Measurements from ENCODE around the gene MAPRE3. TPM values are rescaled to one million over a fixed set of nuclear protein-coding genes. Genes with fewer than 3 reads are reported as not detected.
"Not testable (repeated sequence)": the region's sequence is repeated elsewhere in the genome, so short reads cannot be mapped to it uniquely, and the experiment has no call there.

MAPRE3 gene
- total and polyA plus RNA-seq, 4 donors, result 10.2 to 41.9 (median 27.2) TPM

DNA sequence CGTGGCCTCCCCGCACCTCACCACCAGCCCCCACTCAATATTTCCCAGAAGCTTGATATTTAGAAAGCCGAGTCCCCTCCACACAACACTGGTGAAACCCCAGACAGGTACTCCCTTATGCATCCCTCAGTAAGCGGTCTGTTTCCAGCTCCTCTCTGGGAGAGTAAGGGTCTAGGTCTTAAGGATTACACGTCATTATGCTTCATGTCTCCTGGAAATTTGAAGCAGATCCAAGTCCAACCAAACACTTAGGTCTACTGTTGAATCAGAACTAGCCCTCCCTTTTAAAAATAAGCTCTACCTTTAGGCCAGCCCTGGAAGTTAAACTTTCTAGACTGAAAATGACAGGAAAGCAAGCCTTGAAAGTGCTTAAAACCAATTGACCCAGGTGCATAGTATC, 102.5 kb downstream of the MAPRE3 start:
- TF ChIP-seq, protein P1, sequence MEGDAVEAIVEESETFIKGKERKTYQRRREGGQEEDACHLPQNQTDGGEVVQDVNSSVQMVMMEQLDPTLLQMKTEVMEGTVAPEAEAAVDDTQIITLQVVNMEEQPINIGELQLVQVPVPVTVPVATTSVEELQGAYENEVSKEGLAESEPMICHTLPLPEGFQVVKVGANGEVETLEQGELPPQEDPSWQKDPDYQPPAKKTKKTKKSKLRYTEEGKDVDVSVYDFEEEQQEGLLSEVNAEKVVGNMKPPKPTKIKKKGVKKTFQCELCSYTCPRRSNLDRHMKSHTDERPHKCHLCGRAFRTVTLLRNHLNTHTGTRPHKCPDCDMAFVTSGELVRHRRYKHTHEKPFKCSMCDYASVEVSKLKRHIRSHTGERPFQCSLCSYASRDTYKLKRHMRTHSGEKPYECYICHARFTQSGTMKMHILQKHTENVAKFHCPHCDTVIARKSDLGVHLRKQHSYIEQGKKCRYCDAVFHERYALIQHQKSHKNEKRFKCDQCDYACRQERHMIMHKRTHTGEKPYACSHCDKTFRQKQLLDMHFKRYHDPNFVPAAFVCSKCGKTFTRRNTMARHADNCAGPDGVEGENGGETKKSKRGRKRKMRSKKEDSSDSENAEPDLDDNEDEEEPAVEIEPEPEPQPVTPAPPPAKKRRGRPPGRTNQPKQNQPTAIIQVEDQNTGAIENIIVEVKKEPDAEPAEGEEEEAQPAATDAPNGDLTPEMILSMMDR (IDR thresholded peaks at IDR 0.05; ENCODE audit: control extremely low read depth, extremely low read depth), result no peak
- 75 to 78% methylated on average over 5 of the region's 5 CpGs for WGBS, 2 donors
- Histone ChIP-seq H3K36me3 (ENCODE audit: control insufficient read depth in 4 of 4, insufficient read depth in 4 of 4, low read length in 4 of 4) (peaks cover 4 to 23% (median 19%) of the 10 kb centered on the region in 4 donors), H3K27me3 (ENCODE audit: control insufficient read depth in 3 of 3, insufficient read depth in 3 of 3, low read length in 2 of 3) (no peaks in the 10 kb centered on the region), H3K27ac (ENCODE audit: low read depth in 1 of 2, low read length in 1 of 2) (peak overlapping the region; percentile 95 to 98), H3K4me1 (ENCODE audit: control insufficient read depth in 5 of 5, insufficient read depth in 5 of 5, low read length in 5 of 5) (peaks cover 11 to 75% (median 45%) of the 10 kb centered on the region in 5 donors), H3K9me3 (ENCODE audit: control insufficient read depth in 4 of 4, insufficient read depth in 3 of 4, low read length in 3 of 4) (no peaks in the 10 kb centered on the region), H3K9ac (ENCODE audit: insufficient read depth in 1 of 2, low read length in 2 of 2) (peak overlapping the region in 1 of 2 donors; percentile 65), H3K4me3 (no peak overlapping the region)
- ATAC-seq (ENCODE audit: insufficient read depth, low FRiP score) (no peak), DNase-seq (peak in 2 of 3 donors; percentile 66 to 70)

DNA sequence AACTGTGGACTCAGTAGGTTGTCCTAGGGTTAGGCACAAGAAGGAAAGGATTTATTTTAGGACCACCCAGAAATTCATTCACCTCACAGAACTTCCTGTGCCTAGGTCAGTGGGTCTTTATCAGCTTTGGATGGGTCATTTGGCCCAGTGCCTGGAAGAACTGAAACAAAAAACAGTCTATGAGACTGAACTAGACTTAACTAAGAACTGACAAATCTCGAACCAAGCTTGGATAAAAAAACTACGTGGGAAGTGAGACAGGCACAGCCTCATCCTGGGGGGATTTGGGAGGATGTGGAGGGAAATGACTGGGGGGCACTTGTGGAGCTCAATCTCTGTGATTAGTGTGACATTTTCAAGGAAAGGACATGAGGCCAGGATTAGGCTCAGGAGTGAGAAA, 103.3 kb downstream of the MAPRE3 start:
- Histone ChIP-seq H3K36me3 (ENCODE audit: control insufficient read depth in 4 of 4, insufficient read depth in 4 of 4, low read length in 4 of 4) (peaks cover 0 to 20% (median 13%) of the 10 kb centered on the region in 4 donors), H3K9ac (ENCODE audit: insufficient read depth in 1 of 2, low read length in 2 of 2) (peak overlapping the region in 1 of 2 donors; percentile 67)

DNA sequence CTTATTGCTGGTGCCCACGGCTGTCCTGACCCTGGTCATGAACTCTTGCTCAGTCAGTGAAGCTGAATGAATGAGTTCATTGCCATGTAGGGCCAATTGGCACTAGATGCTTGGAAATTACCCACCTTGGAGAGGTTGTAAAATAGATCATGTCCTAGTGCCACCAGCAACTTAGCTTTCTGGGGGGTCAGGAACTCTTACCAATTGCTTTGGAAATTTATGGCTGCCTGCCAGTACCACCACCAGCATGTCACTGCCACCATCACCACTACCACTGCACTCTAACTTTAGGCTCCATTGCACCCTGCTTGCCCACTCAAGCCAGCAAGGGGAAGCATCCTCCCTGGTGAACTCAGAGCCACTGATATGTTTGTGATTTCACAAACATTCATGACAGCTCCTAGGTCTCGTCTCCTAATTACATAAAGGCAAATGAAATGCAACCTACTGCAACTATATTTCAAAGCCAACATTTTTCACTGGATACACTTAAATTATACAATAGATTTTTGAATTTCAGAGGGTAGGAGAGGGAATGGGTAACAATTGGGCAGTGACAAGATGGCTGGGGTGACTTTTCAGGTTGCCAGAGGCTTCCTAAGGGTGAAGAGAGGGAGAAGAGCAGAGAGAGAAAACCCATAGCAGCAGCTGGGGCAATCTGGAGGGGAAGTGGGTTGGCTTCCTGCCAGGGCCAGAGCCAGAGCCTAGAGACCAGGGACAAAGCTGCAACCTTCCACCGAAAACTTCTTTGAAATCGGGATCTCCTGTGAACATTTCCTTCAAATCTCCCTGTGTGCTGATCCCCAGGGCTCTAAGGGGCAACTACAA, 104.5 kb downstream of the MAPRE3 start:
- H3K36me3 ChIP-seq (ENCODE audit: control insufficient read depth in 4 of 4, insufficient read depth in 4 of 4, low read length in 4 of 4), result peaks cover 0 to 17% (median 3%) of the 10 kb centered on the region in 4 donors
- no peaks in the 10 kb centered on the region for H3K9me3 ChIP-seq (ENCODE audit: control insufficient read depth in 4 of 4, insufficient read depth in 3 of 4, low read length in 3 of 4)
- peak overlapping the region in 1 of 2 donors; percentile 71 for H3K27ac ChIP-seq (ENCODE audit: low read depth in 1 of 2, low read length in 1 of 2)
- peaks cover 7 to 74% (median 44%) of the 10 kb centered on the region in 5 donors for H3K4me1 ChIP-seq (ENCODE audit: control insufficient read depth in 5 of 5, insufficient read depth in 5 of 5, low read length in 5 of 5)
- no peak overlapping the region for H3K4me3 ChIP-seq
- ATAC-seq (ENCODE audit: insufficient read depth, low FRiP score), result no peak
- TF ChIP-seq, protein P1 (IDR thresholded peaks at IDR 0.05; ENCODE audit: control extremely low read depth, extremely low read depth), result no peak
- H3K27me3 ChIP-seq (ENCODE audit: control insufficient read depth in 3 of 3, insufficient read depth in 3 of 3, low read length in 2 of 3), result no peaks in the 10 kb centered on the region
- H3K9ac ChIP-seq (ENCODE audit: insufficient read depth in 1 of 2, low read length in 2 of 2), result peak overlapping the region in 1 of 2 donors; percentile 65
- peak; percentile 84 to 90 (median 88) for DNase-seq
- 42 to 45% methylated on average over 4 of the region's 4 CpGs for WGBS, 2 donors

More for the DNA sequence above, 103.3 kb downstream of the MAPRE3 start:
- DNase-seq (peak in 2 of 3 donors; percentile 66 to 76), ATAC-seq (ENCODE audit: insufficient read depth, low FRiP score) (no peak)
- peaks cover 11 to 77% (median 45%) of the 10 kb centered on the region in 5 donors for H3K4me1 ChIP-seq (ENCODE audit: control insufficient read depth in 5 of 5, insufficient read depth in 5 of 5, low read length in 5 of 5)
- TF ChIP-seq, protein P1 (IDR thresholded peaks at IDR 0.05; ENCODE audit: control extremely low read depth, extremely low read depth), result no peak
- no peak overlapping the region for H3K4me3 ChIP-seq
- H3K27me3 ChIP-seq (ENCODE audit: control insufficient read depth in 3 of 3, insufficient read depth in 3 of 3, low read length in 2 of 3), result no peaks in the 10 kb centered on the region
- WGBS, 2 donors, result 37 to 57% methylated on average over 2 of the region's 2 CpGs
- peak overlapping the region in 1 of 2 donors; percentile 22 for H3K27ac ChIP-seq (ENCODE audit: low read depth in 1 of 2, low read length in 1 of 2)
- H3K9me3 ChIP-seq (ENCODE audit: control insufficient read depth in 4 of 4, insufficient read depth in 3 of 4, low read length in 3 of 4), result no peaks in the 10 kb centered on the region

- H3K27me3 ChIP-seq (ENCODE audit: control insufficient read depth in 3 of 3, insufficient read depth in 3 of 3, low read length in 2 of 3); DNase-seq; ATAC-seq (ENCODE audit: insufficient read depth, low FRiP score); H3K9me3 ChIP-seq (ENCODE audit: control insufficient read depth in 4 of 4, insufficient read depth in 3 of 4, low read length in 3 of 4); H3K27ac ChIP-seq (ENCODE audit: low read depth in 1 of 2, low read length in 1 of 2); H3K4me3 ChIP-seq: not testable (repeated sequence)
- Histone ChIP-seq H3K36me3 (ENCODE audit: control insufficient read depth in 4 of 4, insufficient read depth in 4 of 4, low read length in 4 of 4) (peaks cover 0 to 19% (median 3%) of the 10 kb centered on the region in 4 donors), H3K9ac (ENCODE audit: insufficient read depth in 1 of 2, low read length in 2 of 2) (peak overlapping the region in 1 of 2 donors; percentile 65), H3K4me1 (ENCODE audit: control insufficient read depth in 5 of 5, insufficient read depth in 5 of 5, low read length in 5 of 5) (peaks cover 3 to 74% (median 38%) of the 10 kb centered on the region in 5 donors)
- 55 to 67% methylated on average over 6 of the region's 6 CpGs for WGBS, 2 donors
Measured at GRCh38 chr2:27075566-27075871, 105.1 kb downstream of the MAPRE3 start.
